GM18909 (cell line): ENCODE results near the gene CLDN5.

Experiments used
- ATAC-seq: cut with Tn5 transposase; IDR thresholded peaks from one replicate; pipeline ENCODE4 v1.9.1; 2021; ENCODE audit warnings: mild to moderate bottlenecking; ENCODE audit not compliant: unreplicated experiment, poor library complexity

CLDN5 gene

GRCh38 chr22:19507534-19507861, 16.7 kb downstream of the CLDN5 start:
- no peak for ATAC-seq

GRCh38 chr22:19506212-19506611, 18.0 kb downstream of the CLDN5 start:
- no peak for ATAC-seq

- no peak for ATAC-seq
Measured at GRCh38 chr22:19505735-19506126, 18.5 kb downstream of the CLDN5 start.

GRCh38 chr22:19504900-19505734, 19.1 kb downstream of the CLDN5 start:
- ATAC-seq = no peak

- ATAC-seq = no peak
Measured at GRCh38 chr22:19503869-19504268, 20.3 kb downstream of the CLDN5 start.

- ATAC-seq = no peak
Measured at GRCh38 chr22:19503367-19503766, 20.8 kb downstream of the CLDN5 start.

GRCh38 chr22:19501897-19502447, 22.2 kb downstream of the CLDN5 start:
- no peak for ATAC-seq

- no peak for ATAC-seq
Measured at GRCh38 chr22:19499880-19500242, 24.3 kb downstream of the CLDN5 start.

GRCh38 chr22:19499236-19499879, 24.9 kb downstream of the CLDN5 start:
- ATAC-seq = no peak

GRCh38 chr22:19498866-19499190, 25.4 kb downstream of the CLDN5 start:
- no peak for ATAC-seq

- ATAC-seq = no peak
Measured at GRCh38 chr22:19498154-19498865, 25.9 kb downstream of the CLDN5 start.

GRCh38 chr22:19497245-19497644, 27.0 kb downstream of the CLDN5 start:
- no peak for ATAC-seq

- ATAC-seq = no peak
Measured at GRCh38 chr22:19496324-19496630, 27.9 kb downstream of the CLDN5 start.

GRCh38 chr22:19495562-19496323, 28.5 kb downstream of the CLDN5 start:
- ATAC-seq = no peak

- ATAC-seq = no peak
Measured at GRCh38 chr22:19494676-19495173, 29.5 kb downstream of the CLDN5 start.

GRCh38 chr22:19494001-19494560, 30.1 kb downstream of the CLDN5 start:
- ATAC-seq = no peak

GRCh38 chr22:19492504-19493174, 31.6 kb downstream of the CLDN5 start:
- no peak for ATAC-seq

- no peak for ATAC-seq
Measured at GRCh38 chr22:19490628-19491230, 33.5 kb downstream of the CLDN5 start.
